Fibroblast of mammary gland (primary cell): ENCODE measurements around the gene ZNF211.

ENCODE experiments used
- DNase-seq: peaks from one replicate; pipeline ENCODE4 v3.0.0-alpha.2; 2010; ENCODE audit warnings: low read depth
- H3K4me3 ChIP-seq: 2 replicates; pipeline ENCODE4 v1.5.1; 2011; ENCODE audit warnings: low read depth, mild to moderate bottlenecking, low read length, moderate library complexity; ENCODE audit not compliant: control insufficient read depth
- CTCF ChIP-seq: conservative IDR thresholded peaks from 2 replicates; pipeline ENCODE4 v1.5.1; 2011; ENCODE audit warnings: low read depth, low read length, inconsistent platforms; ENCODE audit not compliant: control insufficient read depth, insufficient read depth

Gene ZNF211

GRCh38 chr19:57687363-57688010, 54.5 kb downstream of the ZNF211 start:
- DNase-seq, result no peak
- H3K4me3 ChIP-seq, result no peak overlapping the region
- no peak for TF ChIP-seq CTCF

GRCh38 chr19:57688011-57688763, 55.2 kb downstream of the ZNF211 start:
- DNase-seq, result peak; percentile 6
- no peak overlapping the region for H3K4me3 ChIP-seq
- no peak for TF ChIP-seq CTCF

- no peak for DNase-seq
- TF ChIP-seq CTCF, result no peak
- H3K4me3 ChIP-seq, result no peak overlapping the region
These were observed 56.8 kb downstream of the ZNF211 start for GRCh38 chr19:57689750-57690149.
